RWPE2 (cell line): ENCODE results near the gene PPA1.

ENCODE experiments used
- ATAC-seq: fragments of 200-7000 bp; cut with Tn5 transposase; 3 replicates; pipeline ENCODE4 v1.9.1; 2021; ENCODE audit warnings: low read depth
- DNase-seq: peaks from one replicate; pipeline ENCODE4 v3.0.0-alpha.2; 2020; ENCODE audit warnings: low spot score
- H3K27ac ChIP-seq: fragments of 450-650 bp; 2 replicates; pipeline ENCODE4 v1.5.1; 2017; ENCODE audit warnings: mild to moderate bottlenecking; ENCODE audit not compliant: poor library complexity, severe bottlenecking
- H3K27me3 ChIP-seq: fragments of 250-450 bp; sonication (Bioruptor Pico); 2 replicates; pipeline ENCODE4 v1.5.1; 2021; ENCODE audit warnings: mild to moderate bottlenecking, moderate library complexity; ENCODE audit not compliant: insufficient read depth, poor library complexity, severe bottlenecking
- H3K36me3 ChIP-seq: fragments of 250-450 bp; sonication (Bioruptor Pico); 2 replicates; pipeline ENCODE4 v1.5.1; 2020; ENCODE audit warnings: low read depth, mild to moderate bottlenecking, moderate library complexity
- H3K4me1 ChIP-seq: fragments of 250-450 bp; sonication (Bioruptor Pico); 2 replicates; pipeline ENCODE4 v1.5.1; 2021; ENCODE audit warnings: mild to moderate bottlenecking, moderate library complexity; ENCODE audit not compliant: insufficient read depth, poor library complexity, severe bottlenecking
- H3K4me3 ChIP-seq: fragments of 250-450 bp; sonication (Bioruptor Pico); 2 replicates; pipeline ENCODE4 v1.5.1; 2021; ENCODE audit warnings: mild to moderate bottlenecking, moderate library complexity; ENCODE audit not compliant: severe bottlenecking
- H3K9me3 ChIP-seq: fragments of 250-450 bp; sonication (Bioruptor Pico); 2 replicates; pipeline ENCODE4 v1.5.1; 2021; ENCODE audit warnings: mild to moderate bottlenecking, moderate library complexity; ENCODE audit not compliant: severe bottlenecking
- TF ChIP-seq, protein P1 (sequence below): fragments of 450-650 bp; IDR thresholded peaks from one replicate; pipeline ENCODE4 v1.5.1; 2017; ENCODE audit warnings: mild to moderate bottlenecking, moderate library complexity; ENCODE audit not compliant: poor library complexity, severe bottlenecking

PPA1 gene

GRCh38 chr10:70234668-70235447, 1.6 kb upstream of the PPA1 start:
- H3K27me3 ChIP-seq, result no peaks in the 10 kb centered on the region
- peaks cover 11% of the 10 kb centered on the region; the same call in 1 of the 2 replicates for H3K36me3 ChIP-seq
- no peak for ATAC-seq
- no peak overlapping the region for H3K27ac ChIP-seq
- H3K4me3 ChIP-seq, result no peak overlapping the region
- DNase-seq, result no peak
- TF ChIP-seq, protein P1, sequence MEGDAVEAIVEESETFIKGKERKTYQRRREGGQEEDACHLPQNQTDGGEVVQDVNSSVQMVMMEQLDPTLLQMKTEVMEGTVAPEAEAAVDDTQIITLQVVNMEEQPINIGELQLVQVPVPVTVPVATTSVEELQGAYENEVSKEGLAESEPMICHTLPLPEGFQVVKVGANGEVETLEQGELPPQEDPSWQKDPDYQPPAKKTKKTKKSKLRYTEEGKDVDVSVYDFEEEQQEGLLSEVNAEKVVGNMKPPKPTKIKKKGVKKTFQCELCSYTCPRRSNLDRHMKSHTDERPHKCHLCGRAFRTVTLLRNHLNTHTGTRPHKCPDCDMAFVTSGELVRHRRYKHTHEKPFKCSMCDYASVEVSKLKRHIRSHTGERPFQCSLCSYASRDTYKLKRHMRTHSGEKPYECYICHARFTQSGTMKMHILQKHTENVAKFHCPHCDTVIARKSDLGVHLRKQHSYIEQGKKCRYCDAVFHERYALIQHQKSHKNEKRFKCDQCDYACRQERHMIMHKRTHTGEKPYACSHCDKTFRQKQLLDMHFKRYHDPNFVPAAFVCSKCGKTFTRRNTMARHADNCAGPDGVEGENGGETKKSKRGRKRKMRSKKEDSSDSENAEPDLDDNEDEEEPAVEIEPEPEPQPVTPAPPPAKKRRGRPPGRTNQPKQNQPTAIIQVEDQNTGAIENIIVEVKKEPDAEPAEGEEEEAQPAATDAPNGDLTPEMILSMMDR, result no peak
- H3K9me3 ChIP-seq, result no peaks in the 10 kb centered on the region
- H3K4me1 ChIP-seq, result peaks cover 12% of the 10 kb centered on the region

DNA sequence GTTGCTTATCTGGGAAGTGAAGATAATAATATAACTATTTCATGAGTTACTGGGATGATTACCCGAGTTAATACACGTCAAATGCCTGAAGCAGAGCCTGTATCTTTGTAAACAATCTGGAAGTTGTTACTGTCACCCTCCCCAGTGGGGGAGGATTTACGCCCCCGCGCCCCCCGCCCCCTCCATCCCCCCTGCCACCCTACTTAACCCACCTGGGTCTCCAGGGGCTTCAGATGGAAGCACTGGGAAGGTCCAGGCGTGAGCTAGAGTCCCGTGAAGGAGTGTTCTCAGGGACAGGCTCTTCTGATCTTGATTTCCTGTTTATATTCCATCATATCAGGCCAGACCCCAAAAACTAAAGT, 691 bp upstream of the PPA1 start:
- H3K4me3 ChIP-seq, result peak overlapping the region; percentile 59
- H3K36me3 ChIP-seq, result peaks cover 20% of the 10 kb centered on the region
- H3K27ac ChIP-seq, result peak overlapping the region; percentile 63
- TF ChIP-seq, protein P1, result no peak
- H3K27me3 ChIP-seq, result no peaks in the 10 kb centered on the region
- H3K4me1 ChIP-seq, result peaks cover 14% of the 10 kb centered on the region
- DNase-seq, result no peak
- H3K9me3 ChIP-seq, result no peaks in the 10 kb centered on the region
- no peak for ATAC-seq

GRCh38 chr10:70232859-70233108, 445 bp downstream of the PPA1 start:
- no peaks in the 10 kb centered on the region for H3K9me3 ChIP-seq
- peak overlapping the region; percentile 59 for H3K4me3 ChIP-seq
- TF ChIP-seq, protein P1, result no peak
- H3K36me3 ChIP-seq, result peaks cover 32% of the 10 kb centered on the region
- DNase-seq (no peak), ATAC-seq (no peak; the same call in 2 of the 3 replicates)
- H3K4me1 ChIP-seq, result peaks cover 24% of the 10 kb centered on the region
- H3K27me3 ChIP-seq, result no peaks in the 10 kb centered on the region
- peak overlapping the region; percentile 63 for H3K27ac ChIP-seq

DNA sequence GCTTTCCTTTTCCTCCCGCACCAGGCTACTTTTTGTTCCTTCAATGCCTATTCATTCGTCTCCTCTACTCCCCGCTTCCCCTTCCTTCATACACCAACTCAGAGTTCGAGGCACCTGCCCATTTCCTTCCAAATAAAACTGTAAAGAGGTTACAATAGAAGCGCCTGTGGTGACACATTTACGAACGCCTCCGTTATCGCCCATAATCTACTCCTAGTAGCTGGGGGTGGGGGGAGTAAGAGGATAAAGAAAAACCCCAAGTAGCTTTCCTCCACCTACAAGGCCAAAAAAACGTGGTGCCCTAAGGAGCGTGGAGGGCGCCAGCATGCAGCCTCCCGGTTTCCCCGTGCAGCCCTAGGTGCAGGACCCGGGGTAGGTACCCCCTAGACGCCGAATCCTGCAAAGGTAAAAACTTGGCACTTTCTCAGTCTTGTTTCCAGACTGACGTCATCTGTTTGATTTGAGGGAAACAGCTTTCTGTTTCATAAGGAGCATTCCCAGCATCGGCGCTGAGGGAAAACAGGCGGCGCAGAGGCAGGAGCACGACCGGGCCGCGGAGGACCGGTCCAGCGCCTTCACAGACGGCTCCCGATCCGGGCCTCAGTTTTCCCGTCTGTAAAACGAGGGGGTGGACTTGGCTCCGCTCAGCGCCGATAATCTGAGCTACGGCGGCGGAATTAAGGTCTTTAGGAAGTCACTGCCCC, 922 bp downstream of the PPA1 start:
- TF ChIP-seq, protein P1, result no peak
- DNase-seq, result no peak
- H3K36me3 ChIP-seq, result peaks cover 32% of the 10 kb centered on the region
- peak overlapping the region; percentile 59 for H3K4me3 ChIP-seq
- no peaks in the 10 kb centered on the region for H3K27me3 ChIP-seq
- no peaks in the 10 kb centered on the region for H3K9me3 ChIP-seq
- peak overlapping the region; percentile 63 for H3K27ac ChIP-seq
- ATAC-seq, result peak; percentile 40
- H3K4me1 ChIP-seq, result peaks cover 26% of the 10 kb centered on the region

- Histone ChIP-seq H3K9me3 (no peaks in the 10 kb centered on the region), H3K4me1 (peaks cover 26% of the 10 kb centered on the region), H3K27me3 (no peaks in the 10 kb centered on the region), H3K4me3 (no peak overlapping the region), H3K36me3 (peaks cover 44% of the 10 kb centered on the region), H3K27ac (peak overlapping the region; percentile 51)
- DNase-seq (no peak), ATAC-seq (no peak)
- TF ChIP-seq, protein P1, result no peak
These were observed 4.7 kb downstream of the PPA1 start for GRCh38 chr10:70228491-70228890.
